T follicular helper cell (primary cell): ENCODE measurements around the gene PSMA5.
A peak's percentile ranks its signal among the peaks of the same experiment; 100 is the strongest.
"Not testable (repeated sequence)": the region's sequence is repeated elsewhere in the genome, so short reads cannot be mapped to it uniquely, and the experiment has no call there.

Experiments
- DNase-seq: peaks from one replicate; pipeline ENCODE4 v3.0.0-alpha.2; 2020; ENCODE audit warnings: low read depth
- total RNA-seq, 2 experiments: gene quantifications; one replicate each; lab custom pipeline; 2026; lab: John Stamatoyannopoulos, UW

PSMA5 gene
- 121 to 307 reads per million in 2 experiments for total RNA-seq

- peak; percentile 92 for DNase-seq
Measured at GRCh38 chr1:109426281-109427170, at the start of gene PSMA5. Gene PSMA5, minus strand, starts transcription at chr1:109426448. Its CDS starts 118 bp downstream, at chr1:109426330.

GRCh38 chr1:109475261-109475660 is 49.0 kb upstream of the PSMA5 start:
- DNase-seq = no peak

- no peak for DNase-seq
Measured at GRCh38 chr1:109474697-109475096, 48.4 kb upstream of the PSMA5 start.

GRCh38 chr1:109473284-109474057 is 47.2 kb upstream of the PSMA5 start:
- not testable (repeated sequence) for DNase-seq

GRCh38 chr1:109472779-109473178 is 46.5 kb upstream of the PSMA5 start:
- no peak for DNase-seq

GRCh38 chr1:109470245-109470644 is 44.0 kb upstream of the PSMA5 start:
- no peak for DNase-seq

- DNase-seq = no peak
Measured at GRCh38 chr1:109468903-109469302, 42.7 kb upstream of the PSMA5 start.

- no peak for DNase-seq
Measured at GRCh38 chr1:109468061-109468460, 41.8 kb upstream of the PSMA5 start.

- no peak for DNase-seq
Measured at GRCh38 chr1:109467301-109467777, 41.1 kb upstream of the PSMA5 start.

- DNase-seq = no peak
Measured at GRCh38 chr1:109466452-109467300, 40.4 kb upstream of the PSMA5 start, which contains the start of gene SYPL2. Gene SYPL2, plus strand, starts transcription at chr1:109466546. Its CDS starts 298 bp downstream, at chr1:109466844.

GRCh38 chr1:109466125-109466451 is 39.8 kb upstream of the PSMA5 start:
- no peak for DNase-seq

- DNase-seq = no peak
Measured at GRCh38 chr1:109457819-109458218, 31.6 kb upstream of the PSMA5 start.

- no peak for DNase-seq
Measured at GRCh38 chr1:109454497-109455133, 28.4 kb upstream of the PSMA5 start.

- no peak for DNase-seq
Measured at GRCh38 chr1:109447524-109447923, 21.3 kb upstream of the PSMA5 start.

GRCh38 chr1:109445949-109446695 is 19.9 kb upstream of the PSMA5 start:
- not testable (repeated sequence) for DNase-seq

GRCh38 chr1:109444346-109444745 is 18.1 kb upstream of the PSMA5 start:
- no peak for DNase-seq

GRCh38 chr1:109443476-109443875 is 17.2 kb upstream of the PSMA5 start:
- DNase-seq = no peak

- DNase-seq = no peak
Measured at GRCh38 chr1:109441069-109441468, 14.8 kb upstream of the PSMA5 start.

GRCh38 chr1:109438798-109439297 is 12.6 kb upstream of the PSMA5 start:
- DNase-seq = no peak

- DNase-seq = no peak
Measured at GRCh38 chr1:109434484-109434883, 8.2 kb upstream of the PSMA5 start.
